Ishikawa (cell line): ENCODE measurements around the gene TOP1.

Experiments
- CEBPB ChIP-seq: IDR thresholded peaks from 2 replicates; pipeline ENCODE4 v1.6.1; 2012
- CREB1 ChIP-seq: IDR thresholded peaks from 2 replicates; pipeline ENCODE4 v1.6.1; 2012; ENCODE audit warnings: low read depth
- EGR1 ChIP-seq: IDR thresholded peaks from 2 replicates; pipeline ENCODE4 v1.6.1; 2012
- EP300 ChIP-seq: IDR thresholded peaks from 2 replicates; pipeline ENCODE4 v1.6.1; 2012; ENCODE audit warnings: borderline replicate concordance
- FOXM1 ChIP-seq: IDR thresholded peaks from 2 replicates; pipeline ENCODE4 v1.6.1; 2012; ENCODE audit warnings: low read depth, borderline replicate concordance
- MAX ChIP-seq: IDR thresholded peaks from 2 replicates; pipeline ENCODE4 v1.6.1; 2012
- NFIC ChIP-seq: IDR thresholded peaks from 2 replicates; pipeline ENCODE4 v1.6.1; 2012
- RAD21 ChIP-seq: IDR thresholded peaks from 2 replicates; pipeline ENCODE4 v1.6.1; 2012; ENCODE audit warnings: low read depth
- TAF1 ChIP-seq: IDR thresholded peaks from 2 replicates; pipeline ENCODE4 v1.6.1; 2012; ENCODE audit warnings: low read depth, mild to moderate bottlenecking
- TCF12 ChIP-seq: IDR thresholded peaks from 2 replicates; pipeline ENCODE4 v1.6.1; 2012; ENCODE audit warnings: low read depth
- TEAD4 ChIP-seq: IDR thresholded peaks from 2 replicates; pipeline ENCODE4 v1.6.1; 2012
- USF1 ChIP-seq: IDR thresholded peaks from 2 replicates; pipeline ENCODE4 v1.6.1; 2012
- YY1 ChIP-seq: IDR thresholded peaks from 2 replicates; pipeline ENCODE4 v1.6.1; 2012; ENCODE audit warnings: low read depth
- ZBTB7A ChIP-seq: IDR thresholded peaks from 2 replicates; pipeline ENCODE4 v1.6.1; 2012; ENCODE audit warnings: low read depth
- TF ChIP-seq, protein P1 (sequence below): IDR thresholded peaks from 2 replicates; pipeline ENCODE4 v1.6.1; 2012; ENCODE audit warnings: low read depth, mild to moderate bottlenecking

TOP1 gene

GRCh38 chr20:41079066-41079465 is 50.4 kb downstream of the TOP1 start:
- TF ChIP-seq CREB1 (no peak), ZBTB7A (no peak), EP300 (no peak), TAF1 (no peak), YY1 (no peak), EGR1 (no peak), NFIC (no peak), FOXM1 (no peak), MAX (no peak), TCF12 (no peak), TEAD4 (no peak)
- TF ChIP-seq, protein P1, sequence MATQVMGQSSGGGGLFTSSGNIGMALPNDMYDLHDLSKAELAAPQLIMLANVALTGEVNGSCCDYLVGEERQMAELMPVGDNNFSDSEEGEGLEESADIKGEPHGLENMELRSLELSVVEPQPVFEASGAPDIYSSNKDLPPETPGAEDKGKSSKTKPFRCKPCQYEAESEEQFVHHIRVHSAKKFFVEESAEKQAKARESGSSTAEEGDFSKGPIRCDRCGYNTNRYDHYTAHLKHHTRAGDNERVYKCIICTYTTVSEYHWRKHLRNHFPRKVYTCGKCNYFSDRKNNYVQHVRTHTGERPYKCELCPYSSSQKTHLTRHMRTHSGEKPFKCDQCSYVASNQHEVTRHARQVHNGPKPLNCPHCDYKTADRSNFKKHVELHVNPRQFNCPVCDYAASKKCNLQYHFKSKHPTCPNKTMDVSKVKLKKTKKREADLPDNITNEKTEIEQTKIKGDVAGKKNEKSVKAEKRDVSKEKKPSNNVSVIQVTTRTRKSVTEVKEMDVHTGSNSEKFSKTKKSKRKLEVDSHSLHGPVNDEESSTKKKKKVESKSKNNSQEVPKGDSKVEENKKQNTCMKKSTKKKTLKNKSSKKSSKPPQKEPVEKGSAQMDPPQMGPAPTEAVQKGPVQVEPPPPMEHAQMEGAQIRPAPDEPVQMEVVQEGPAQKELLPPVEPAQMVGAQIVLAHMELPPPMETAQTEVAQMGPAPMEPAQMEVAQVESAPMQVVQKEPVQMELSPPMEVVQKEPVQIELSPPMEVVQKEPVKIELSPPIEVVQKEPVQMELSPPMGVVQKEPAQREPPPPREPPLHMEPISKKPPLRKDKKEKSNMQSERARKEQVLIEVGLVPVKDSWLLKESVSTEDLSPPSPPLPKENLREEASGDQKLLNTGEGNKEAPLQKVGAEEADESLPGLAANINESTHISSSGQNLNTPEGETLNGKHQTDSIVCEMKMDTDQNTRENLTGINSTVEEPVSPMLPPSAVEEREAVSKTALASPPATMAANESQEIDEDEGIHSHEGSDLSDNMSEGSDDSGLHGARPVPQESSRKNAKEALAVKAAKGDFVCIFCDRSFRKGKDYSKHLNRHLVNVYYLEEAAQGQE, result no peak

GRCh38 chr20:41080866-41081265 is 52.2 kb downstream of the TOP1 start:
- no peak for TF ChIP-seq FOXM1
- TF ChIP-seq CREB1, result no peak
- TF ChIP-seq CEBPB, result no peak
- no peak for TF ChIP-seq TAF1
- no peak for TF ChIP-seq TCF12
- no peak for TF ChIP-seq EGR1
- no peak for TF ChIP-seq ZBTB7A
- TF ChIP-seq TEAD4, result no peak

DNA sequence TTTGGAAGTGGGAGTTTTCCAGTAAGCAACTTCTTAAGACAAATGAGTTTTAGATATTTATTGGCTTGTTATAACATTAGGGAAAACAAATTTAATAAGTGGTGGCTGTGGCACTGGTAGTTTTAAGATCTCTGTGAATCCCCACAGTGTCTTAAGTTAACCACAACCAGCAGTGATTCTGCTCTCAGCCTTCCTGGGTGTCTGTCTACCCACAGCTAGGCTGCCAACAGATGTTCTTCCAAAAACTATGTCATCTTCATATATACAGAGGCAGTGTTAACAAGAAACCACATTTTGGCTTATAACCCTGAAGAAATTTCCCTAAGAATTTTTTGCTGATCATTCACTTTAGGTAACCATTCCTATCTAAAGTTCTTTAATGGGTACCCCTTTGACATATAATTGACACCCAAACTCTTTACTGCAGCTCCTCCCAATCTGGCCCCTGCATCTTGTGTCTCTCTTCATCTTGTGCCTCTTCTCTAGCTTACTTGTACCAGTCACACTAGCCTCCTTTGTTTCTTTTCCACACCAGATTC is 52.7 kb downstream of the TOP1 start:
- TF ChIP-seq TAF1, result no peak
- no peak for TF ChIP-seq RAD21

GRCh38 chr20:41082306-41082705 is 53.7 kb downstream of the TOP1 start:
- no peak for TF ChIP-seq EP300
- TF ChIP-seq CREB1, result no peak
- TF ChIP-seq USF1, result no peak
- no peak for TF ChIP-seq CEBPB
- TF ChIP-seq RAD21, result no peak
- no peak for TF ChIP-seq MAX

DNA sequence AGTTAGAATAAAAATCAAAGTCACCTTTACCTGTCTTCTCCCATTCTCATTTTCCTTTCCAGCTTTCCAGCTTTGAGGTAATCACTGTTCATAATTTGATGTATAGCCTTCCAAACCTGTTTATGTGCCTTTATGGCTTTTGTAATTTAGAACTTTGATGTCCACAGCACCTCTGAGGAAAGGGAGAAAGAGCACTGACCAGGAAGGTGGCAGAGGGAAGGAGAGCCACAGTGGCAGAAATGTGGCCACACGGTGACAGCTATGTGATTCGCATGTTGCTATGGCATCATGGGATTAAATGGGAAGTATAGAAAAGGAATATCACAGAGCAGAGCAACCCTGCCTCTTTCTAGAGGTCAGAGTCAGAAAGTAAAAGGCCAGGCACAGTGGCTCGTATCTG is 57.0 kb downstream of the TOP1 start:
- TF ChIP-seq, protein P1, result no peak
- TF ChIP-seq ZBTB7A (no peak), YY1 (no peak), CEBPB (no peak), CREB1 (no peak), FOXM1 (no peak), RAD21 (no peak), MAX (no peak), NFIC (no peak), USF1 (no peak)

DNA sequence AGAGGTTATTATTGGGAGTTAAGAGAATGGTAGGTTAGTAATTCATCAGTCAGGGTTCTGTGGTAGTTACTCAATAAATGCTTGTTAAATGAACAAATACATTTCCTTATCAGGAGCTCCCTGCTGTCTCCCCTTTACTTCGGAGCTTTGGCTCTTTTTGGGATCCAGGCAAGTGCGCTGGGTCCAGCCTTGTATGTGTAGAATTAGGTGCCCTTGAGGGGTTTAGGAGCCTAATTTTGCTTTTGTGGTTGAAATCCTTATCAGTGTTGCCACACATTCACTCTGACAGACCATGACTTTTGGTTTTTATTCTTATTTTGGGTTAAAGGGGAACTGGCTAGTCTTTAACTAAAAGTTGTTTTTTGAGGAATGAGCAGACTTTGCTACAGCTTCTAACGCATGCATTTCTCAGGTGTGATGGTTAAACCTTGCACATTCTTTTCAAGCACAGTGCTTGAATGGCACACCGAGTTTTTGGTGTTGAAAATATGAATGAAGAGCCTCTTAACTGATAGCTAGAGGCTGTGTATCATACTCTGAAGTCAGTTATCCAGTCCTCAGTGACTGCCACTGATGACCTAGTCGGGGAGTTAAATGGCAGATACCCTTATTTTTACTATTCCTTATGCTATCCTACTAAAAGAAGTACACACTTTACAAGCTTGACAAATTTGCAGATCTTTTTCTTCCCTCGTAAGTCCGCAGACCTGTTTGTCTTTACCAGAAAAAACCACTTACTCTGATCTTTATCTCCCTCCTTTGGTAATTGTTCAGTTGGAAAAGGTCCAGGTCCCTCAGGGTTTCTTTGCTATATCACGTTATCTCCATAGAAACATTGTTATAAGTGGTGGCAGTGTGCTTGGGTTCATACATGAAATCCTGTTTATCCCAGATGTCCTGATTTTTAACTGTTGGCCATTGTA is 58.0 kb downstream of the TOP1 start:
- TF ChIP-seq TCF12, result no peak
- no peak for TF ChIP-seq ZBTB7A
- no peak for TF ChIP-seq TEAD4
- no peak for TF ChIP-seq NFIC
- no peak for TF ChIP-seq CREB1
- TF ChIP-seq MAX, result no peak
- no peak for TF ChIP-seq RAD21
- no peak for TF ChIP-seq USF1
- TF ChIP-seq EGR1, result no peak
- no peak for TF ChIP-seq EP300
- TF ChIP-seq TAF1, result no peak
- TF ChIP-seq, protein P1, result no peak
- TF ChIP-seq CEBPB, result no peak
- TF ChIP-seq FOXM1, result no peak
- no peak for TF ChIP-seq YY1
